HepG2 (cell line): ENCODE results near the gene PRKRIP1. TPM values are rescaled to one million over a fixed set of nuclear protein-coding genes. Genes with fewer than 3 reads are reported as not detected.

ENCODE experiments used
- AKAP8 ChIP-seq: sonication (generic); formaldehyde crosslinking; IDR thresholded peaks from 2 replicates; pipeline ENCODE4 v1.5.1; 2020; ENCODE audit warnings: mild to moderate bottlenecking, missing genetic modification reagents
- ARNT ChIP-seq: fragments of 450-650 bp; IDR thresholded peaks from 2 replicates; pipeline ENCODE4 v1.6.1; 2017
- FOXK1 ChIP-seq: sonication (generic); formaldehyde crosslinking; IDR thresholded peaks from 2 replicates; pipeline ENCODE4 v1.4.0; 2020; ENCODE audit warnings: low read depth, missing genetic modification reagents, borderline replicate concordance
- GATAD1 ChIP-seq: IDR thresholded peaks from 2 replicates; pipeline ENCODE4 v1.6.1; 2016; ENCODE audit warnings: missing genetic modification reagents, missing compliant biosample characterization
- KLF12 ChIP-seq: sonication (generic); formaldehyde crosslinking; IDR thresholded peaks from 2 replicates; pipeline ENCODE4 v1.4.0; 2020; ENCODE audit warnings: missing genetic modification reagents, borderline replicate concordance
- KLF15 ChIP-seq: sonication (generic); formaldehyde crosslinking; IDR thresholded peaks from 2 replicates; pipeline ENCODE4 v1.8.1; 2023; ENCODE audit warnings: borderline replicate concordance, mild to moderate bottlenecking, inconsistent platforms, missing genetic modification reagents, mixed read lengths
- MAF1 ChIP-seq: sonication (generic); formaldehyde crosslinking; IDR thresholded peaks from 2 replicates; pipeline ENCODE4 v1.5.0; 2020; ENCODE audit warnings: missing genetic modification reagents, borderline replicate concordance
- PRDM10 ChIP-seq: sonication (generic); formaldehyde crosslinking; IDR thresholded peaks from 2 replicates; pipeline ENCODE4 v1.4.0; 2020; ENCODE audit warnings: low read depth, missing genetic modification reagents
- REST ChIP-seq, 2 experiments: IDR thresholded peaks; 2 replicates each; pipeline ENCODE4 v1.6.1; 2011 to 2012; ENCODE audit warnings: low read length in 2 of 2, borderline replicate concordance in 1 of 2, low read depth in 1 of 2, mild to moderate bottlenecking in 1 of 2, moderate library complexity in 1 of 2
- SMAD9 ChIP-seq: sonication (generic); formaldehyde crosslinking; IDR thresholded peaks from 2 replicates; pipeline ENCODE4 v1.5.1; 2020; ENCODE audit warnings: mild to moderate bottlenecking, missing genetic modification reagents
- SRY ChIP-seq: sonication (generic); formaldehyde crosslinking; IDR thresholded peaks from 2 replicates; pipeline ENCODE4 v1.8.0; 2022; ENCODE audit warnings: mild to moderate bottlenecking, missing genetic modification reagents
- ZBTB44 ChIP-seq: sonication (generic); formaldehyde crosslinking; IDR thresholded peaks from 2 replicates; pipeline ENCODE4 v1.4.0; 2020; ENCODE audit warnings: missing genetic modification reagents
- ZNF280B ChIP-seq: sonication (generic); formaldehyde crosslinking; IDR thresholded peaks from 2 replicates; pipeline ENCODE4 v1.5.0; 2020; ENCODE audit warnings: missing genetic modification reagents, mild to moderate bottlenecking, borderline replicate concordance
- ZNF562 ChIP-seq: sonication (generic); formaldehyde crosslinking; IDR thresholded peaks from 2 replicates; pipeline ENCODE4 v1.8.0; 2022; ENCODE audit warnings: missing genetic modification reagents, borderline replicate concordance
- ZNF597 ChIP-seq: sonication (generic); formaldehyde crosslinking; IDR thresholded peaks from 2 replicates; pipeline ENCODE4 v1.5.0; 2020; ENCODE audit warnings: missing genetic modification reagents
- ZNF724P ChIP-seq: sonication (generic); formaldehyde crosslinking; IDR thresholded peaks from 2 replicates; pipeline ENCODE4 v1.8.0; 2022; ENCODE audit warnings: missing genetic modification reagents, borderline replicate concordance
- polyA plus RNA-seq, 8 experiments: library from polyadenylated mRNA; depleted of rRNA in 3 of 8; stranded (reverse) in 7 of 8; unstranded in 1 of 8; fragments of >200 nt; fragmentation: Illumina TruSeq in 4 of 8; extraction: Trizol in 4 of 8; gene quantifications; 2 replicates each; pipeline versions ENCODE4 v1.2.1 to v1.2.3, GENCODE V29; 2011 to 2016; ENCODE audit warnings: low read depth in 4 of 8, missing spikeins in 1 of 8, mixed read lengths in 1 of 8; ENCODE audit not compliant: insufficient read depth in 1 of 8
- total RNA-seq, 5 experiments: library from RNA; depleted of rRNA; stranded (reverse); fragments of >200 nt; fragmentation: Illumina TruSeq; extraction: Trizol; gene quantifications; 2 replicates each; pipeline ENCODE4 v1.2.3, GENCODE V29; 2016; ENCODE audit warnings: low read depth in 1 of 5

The PRKRIP1 gene
- total and polyA plus RNA-seq, 2 of the 13 experiments (the other 11 are each of a cell fraction or from before 2014, with no cell fraction given) = 13.2 to 16.8 TPM

DNA sequence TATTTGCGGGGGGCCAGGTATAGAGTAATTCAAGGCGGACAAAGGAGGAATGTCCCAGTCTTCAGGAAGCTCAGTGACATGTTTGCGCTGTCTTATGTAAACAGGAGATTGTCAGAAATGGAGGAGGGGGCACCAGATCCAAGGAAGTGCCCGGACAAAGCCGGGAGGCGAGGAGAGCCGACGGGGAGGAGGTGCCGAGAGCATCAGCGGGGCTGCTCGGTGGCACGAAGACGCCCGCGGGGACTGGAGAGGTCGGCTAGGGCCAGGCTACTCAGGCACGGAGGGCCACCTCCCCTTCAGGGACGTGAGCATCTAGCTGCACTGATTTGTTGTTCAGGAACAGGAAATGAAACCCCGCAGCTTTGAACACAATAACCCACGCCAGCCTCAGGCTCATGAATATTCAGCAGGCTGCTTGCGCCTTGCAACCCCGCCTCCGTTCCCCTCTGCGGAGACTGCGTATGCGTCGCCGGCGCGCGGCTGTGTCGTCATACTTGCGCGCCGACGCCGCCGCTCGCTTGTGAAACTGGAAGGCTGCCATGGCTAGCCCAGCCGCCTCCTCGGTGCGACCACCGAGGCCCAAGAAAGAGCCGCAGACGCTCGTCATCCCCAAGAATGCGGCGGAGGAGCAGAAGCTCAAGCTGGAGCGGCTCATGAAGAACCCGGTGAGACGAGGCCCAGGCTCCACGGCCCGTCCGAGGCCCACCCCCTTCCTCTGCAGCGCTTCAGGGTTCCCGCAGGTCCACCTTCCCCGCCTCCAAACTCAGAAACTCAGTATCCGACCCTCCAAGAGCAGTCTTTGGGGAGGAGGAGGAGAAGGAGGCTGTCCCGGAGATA, at the start of gene PRKRIP1 (continued):
- TF ChIP-seq ZNF280B (CRISPR knock-in tag) = peak; percentile 33; the same call in 1 of the 2 replicates
- TF ChIP-seq ZNF562 (CRISPR knock-in tag) = no peak
- TF ChIP-seq AKAP8 (CRISPR knock-in tag) = peak; percentile 98
- no peak for TF ChIP-seq ARNT
- no peak for TF ChIP-seq ZNF724P
- TF ChIP-seq ZBTB44 (CRISPR knock-in tag) = 0 out of 2 replicates have a peak, but pooled peaks have one; percentile 56
- TF ChIP-seq MAF1 (CRISPR knock-in tag) = no peak
- TF ChIP-seq SMAD9 (CRISPR knock-in tag) = no peak
- no peak for TF ChIP-seq KLF15 (CRISPR knock-in tag)
- no peak for TF ChIP-seq REST (IDR thresholded peaks at IDR 0.05; ENCODE audit: borderline replicate concordance in 1 of 2, low read depth in 1 of 2, low read length in 2 of 2)
- TF ChIP-seq KLF12 (CRISPR knock-in tag) = no peak
- no peak for TF ChIP-seq ZNF597 (CRISPR knock-in tag)
- TF ChIP-seq SRY (CRISPR knock-in tag) = no peak
- TF ChIP-seq GATAD1 (CRISPR knock-in tag) = peak; percentile 93
- TF ChIP-seq PRDM10 (CRISPR knock-in tag) = peak; percentile 47; the same call in 1 of the 2 replicates
- TF ChIP-seq FOXK1 = peak; percentile 59; the same call in 1 of the 2 replicates
